ENCODE results near the gene PMS1.
"Not testable (repeated sequence)": the region's sequence is repeated elsewhere in the genome, so short reads cannot be mapped to it uniquely, and the experiment has no call there.

Gene PMS1

GRCh38 chr2:189818249-189819038 lies 34.2 kb downstream of the PMS1 start:
- DNase-seq: no peak

DNA sequence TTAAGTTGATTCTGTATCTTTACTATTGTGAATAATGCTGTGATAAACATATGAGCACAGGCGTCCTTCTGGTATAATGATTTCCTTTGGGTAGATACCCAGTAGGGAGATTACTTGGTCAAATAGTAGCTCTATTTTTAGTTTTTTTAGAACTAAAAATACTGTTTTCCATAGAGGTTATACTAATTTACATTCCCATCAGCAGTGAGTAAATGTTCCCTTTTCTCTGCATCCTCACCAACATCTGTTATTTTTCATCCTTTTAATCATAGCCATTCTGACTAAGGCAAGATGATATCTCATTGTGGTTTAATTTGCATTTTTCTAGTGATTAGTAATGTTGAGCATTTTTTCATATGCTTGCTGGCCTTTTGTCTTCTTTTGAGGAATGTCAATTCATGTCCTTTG lies 35.1 kb downstream of the PMS1 start:
- no peak for DNase-seq

DNA sequence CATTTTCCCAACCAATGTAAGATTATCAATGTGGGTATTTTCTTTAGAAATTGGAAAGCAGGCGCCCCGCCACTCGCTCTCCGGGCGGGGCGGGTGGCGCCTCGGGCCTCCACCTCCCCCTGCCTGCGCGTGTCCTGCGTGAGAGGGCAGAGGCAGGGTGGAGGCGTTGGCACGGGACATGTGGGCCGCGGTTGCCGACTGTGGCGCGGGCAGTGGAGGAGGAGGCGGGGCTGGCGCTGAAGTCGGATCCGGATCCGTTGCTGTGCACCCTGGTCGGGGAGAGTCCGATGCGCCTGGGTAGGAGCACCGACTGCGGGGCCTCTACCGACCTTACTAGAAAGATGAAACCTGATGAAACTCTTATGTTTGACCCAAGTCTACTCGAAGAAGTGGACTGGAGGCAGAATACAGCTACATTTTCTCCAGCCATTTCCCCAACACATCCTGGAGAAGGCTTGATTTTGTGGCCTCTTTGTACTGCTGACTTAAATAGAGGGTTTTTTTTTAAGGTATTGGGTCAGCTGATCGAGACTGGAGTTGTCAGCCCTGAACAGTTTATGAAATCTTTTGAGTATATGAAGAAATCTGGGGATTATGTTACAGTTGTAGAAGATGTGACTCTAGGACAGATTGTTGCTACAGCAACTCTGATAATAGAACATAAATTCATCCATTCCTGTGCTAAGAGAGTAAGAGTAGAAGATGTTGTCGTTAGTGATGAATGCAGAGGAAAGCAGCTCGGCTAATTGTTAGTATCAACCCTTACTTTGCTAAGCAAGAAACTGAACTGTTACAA lies 37.9 kb downstream of the PMS1 start:
- DNase-seq: no peak

DNA sequence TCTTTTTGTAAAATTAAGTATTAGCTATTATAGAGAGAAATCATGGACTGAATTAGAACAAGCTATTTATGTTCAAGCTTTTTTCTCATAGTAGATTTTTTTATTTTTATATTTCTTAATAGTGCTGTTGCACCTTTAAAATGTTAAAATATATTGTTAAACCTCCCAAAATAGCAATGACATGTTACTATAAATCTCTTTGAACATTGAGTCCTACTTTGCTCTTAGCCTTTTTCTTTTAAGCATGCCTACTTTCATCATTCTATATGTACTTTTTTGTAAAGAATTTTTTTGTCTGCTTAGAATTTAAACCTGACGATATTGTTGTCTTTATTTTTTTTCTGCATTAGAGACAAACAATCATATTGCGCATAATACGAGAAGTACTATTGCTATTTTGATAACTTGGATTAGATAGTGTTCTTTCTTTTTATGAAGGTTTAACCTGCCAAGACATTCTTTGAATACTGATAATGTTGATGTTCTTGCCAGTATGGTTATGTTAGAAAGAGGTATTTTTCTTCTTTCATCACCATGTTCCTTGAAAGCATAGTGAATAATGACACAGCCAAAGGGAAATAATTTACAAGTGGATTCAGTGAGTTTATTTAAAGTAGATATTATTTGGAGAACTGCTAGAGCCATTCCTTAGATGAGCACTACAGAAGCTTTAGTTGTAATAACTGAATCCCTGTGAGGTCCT lies 40.6 kb downstream of the PMS1 start:
- DNase-seq: no peak

- DNase-seq: no peak
Measured at GRCh38 chr2:189826039-189826438, 41.8 kb downstream of the PMS1 start.

DNA sequence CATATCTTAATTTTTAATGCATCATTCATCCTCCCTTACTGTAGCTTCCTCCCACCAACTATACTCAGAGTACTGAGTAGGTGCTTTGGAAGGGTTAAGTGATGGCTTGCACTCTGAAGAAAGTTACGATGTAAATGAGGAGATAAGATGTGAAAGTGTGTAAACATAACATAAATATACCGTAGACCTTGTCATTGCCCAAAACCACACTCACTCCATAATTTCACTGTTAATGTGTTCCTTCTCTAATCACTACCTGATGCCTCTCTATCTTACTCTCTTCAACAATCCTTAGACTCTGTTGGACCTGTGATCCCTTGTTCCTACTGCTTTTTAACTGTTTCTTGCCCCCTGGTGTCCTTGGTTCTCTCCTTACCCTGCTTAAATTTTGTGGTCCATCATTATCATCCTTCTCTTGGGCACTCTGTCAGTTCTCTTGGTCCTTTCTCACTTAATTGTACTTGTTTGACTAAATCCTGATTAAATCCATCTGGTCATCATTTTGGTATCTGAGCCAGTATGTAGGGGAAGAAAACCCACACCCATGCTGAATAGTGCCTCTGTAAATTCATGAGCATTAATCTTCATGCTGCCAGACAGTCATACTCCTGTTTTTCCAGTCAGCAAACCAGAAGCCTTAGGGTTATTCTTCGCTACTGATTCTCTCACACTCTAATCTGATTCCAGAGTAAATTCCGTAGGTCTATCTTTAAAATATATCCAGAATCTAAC lies 45.0 kb downstream of the PMS1 start:
- DNase-seq: no peak

- no peak for DNase-seq
Measured at GRCh38 chr2:189830510-189830909, 46.3 kb downstream of the PMS1 start.

DNA sequence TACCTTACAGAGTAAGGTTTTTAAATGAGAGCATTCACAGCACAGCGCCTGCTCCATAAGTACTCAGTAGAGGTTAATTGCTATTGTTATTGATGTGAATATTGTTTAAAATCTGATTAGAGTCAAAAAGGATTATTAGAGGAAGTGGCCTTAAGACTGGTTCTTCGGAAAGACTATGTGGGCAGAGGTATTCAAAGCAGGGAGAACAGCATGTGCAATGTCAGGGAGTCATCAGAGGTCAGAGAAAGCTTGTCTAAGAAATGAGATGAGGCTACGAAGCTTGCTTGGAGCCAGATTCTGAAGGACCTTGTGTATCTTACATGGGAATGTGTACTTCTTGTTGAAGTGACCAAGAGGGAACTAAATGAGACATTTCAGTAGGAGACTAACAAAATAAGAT lies 49.8 kb downstream of the PMS1 start:
- DNase-seq: no peak

- not testable (repeated sequence) for DNase-seq
Measured at GRCh38 chr2:189834642-189835041, 50.4 kb downstream of the PMS1 start.

DNA sequence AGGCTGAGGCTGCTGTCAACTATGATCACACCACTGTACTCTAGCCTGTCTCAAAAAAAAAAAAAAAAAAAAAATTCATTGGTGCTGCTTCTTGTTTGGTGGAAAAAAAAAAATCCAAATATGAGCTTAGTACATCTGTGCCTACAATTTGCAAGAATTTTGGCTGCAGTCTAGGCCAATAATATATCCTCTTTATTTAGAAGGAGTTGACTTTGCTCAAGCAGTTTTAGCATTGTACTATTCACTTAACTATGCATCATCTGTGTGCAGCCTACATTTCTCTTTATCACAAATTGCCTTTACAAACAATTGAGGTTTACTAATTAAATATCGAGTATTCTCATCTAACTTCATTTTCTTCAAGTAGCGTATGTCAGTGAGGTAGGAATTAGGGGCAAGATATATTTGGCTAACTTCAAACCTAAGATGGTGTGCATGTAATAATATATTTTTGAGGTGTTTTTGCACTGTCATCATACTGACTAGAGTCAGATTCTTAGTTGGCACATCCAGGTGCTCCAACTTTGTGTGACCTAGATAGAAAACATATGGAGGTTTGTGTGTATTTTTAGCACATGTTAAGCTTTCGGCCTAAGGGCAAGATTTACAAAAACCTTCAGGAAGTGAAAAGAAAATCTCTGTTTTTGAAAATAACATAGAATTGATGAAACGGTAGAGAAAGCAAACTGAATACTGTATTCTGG lies 51.8 kb downstream of the PMS1 start:
- DNase-seq: no peak

DNA sequence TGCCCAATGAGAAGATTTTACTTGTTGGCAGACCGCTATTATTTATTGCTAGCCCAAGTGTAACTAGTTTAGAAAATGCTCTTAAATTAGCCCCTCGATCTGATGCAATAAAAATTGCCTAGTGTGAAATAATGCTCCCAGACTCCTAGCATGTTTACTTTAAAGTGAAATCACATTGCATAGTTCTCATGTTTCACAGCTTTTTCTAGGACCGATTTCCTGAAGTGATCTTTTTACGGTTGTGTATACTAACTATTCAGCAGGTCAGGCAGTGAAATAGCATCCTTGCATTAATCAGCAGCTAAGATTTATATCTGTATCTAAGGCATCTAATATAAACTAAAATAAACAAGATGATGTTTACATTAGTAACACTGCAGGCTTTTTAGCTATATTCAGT lies 52.4 kb downstream of the PMS1 start:
- DNase-seq: no peak

DNA sequence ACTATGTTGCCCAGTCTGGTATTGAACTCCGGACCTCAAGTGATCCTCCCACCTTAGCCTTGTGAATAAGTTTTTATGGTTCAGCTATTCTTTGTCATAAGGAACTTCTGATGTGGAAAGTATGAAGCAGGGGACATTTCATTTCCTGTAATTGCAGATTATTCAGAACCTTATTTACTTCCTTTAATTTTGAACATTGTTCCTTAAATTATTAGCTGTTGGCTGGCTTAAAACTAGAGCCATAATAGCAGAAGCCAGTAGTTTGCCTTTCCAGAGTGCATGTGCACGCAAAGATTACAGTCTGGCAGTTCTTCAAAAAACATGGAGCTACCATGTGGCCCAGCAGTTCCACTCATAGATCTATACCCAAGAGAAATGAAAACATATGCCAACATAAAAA lies 53.1 kb downstream of the PMS1 start:
- no peak for DNase-seq

DNA sequence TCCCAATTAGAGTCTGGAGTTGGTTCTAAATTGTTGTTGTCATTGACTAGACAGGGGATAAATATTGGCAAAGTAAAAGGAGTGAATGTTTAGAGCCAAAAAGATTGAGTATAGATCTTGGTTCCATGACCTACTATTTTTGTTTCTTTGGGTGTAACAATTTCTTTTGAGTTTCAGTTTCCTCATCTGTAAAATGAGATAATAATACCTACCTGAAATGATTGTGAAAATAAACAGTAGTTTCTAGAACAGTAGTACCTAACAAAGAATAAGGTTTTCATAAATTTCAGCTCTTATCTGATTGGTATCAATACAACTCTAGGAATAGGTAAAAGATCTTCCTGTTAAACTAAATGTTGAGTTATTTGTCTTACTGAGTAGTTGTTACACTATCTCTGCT lies 56.8 kb downstream of the PMS1 start:
- no peak for DNase-seq

DNA sequence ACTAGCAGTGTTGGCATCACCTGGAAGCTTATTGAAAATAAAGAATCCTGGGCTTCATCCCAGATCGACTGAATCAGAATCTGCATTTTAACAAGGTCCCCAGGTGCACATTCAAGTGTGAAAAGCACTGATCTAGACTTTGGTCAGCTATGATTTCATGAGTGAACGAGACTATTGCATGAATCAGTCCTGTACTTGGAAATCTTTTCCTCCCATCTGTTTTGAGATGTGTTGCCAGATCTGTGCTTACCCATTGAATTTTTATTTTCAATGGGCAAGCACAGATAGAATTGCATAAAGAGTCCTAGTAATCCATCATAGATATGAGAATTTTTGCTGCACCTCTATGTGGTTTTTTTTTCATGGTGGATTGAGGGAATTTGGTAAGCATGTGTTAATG lies 64.0 kb downstream of the PMS1 start:
- DNase-seq: no peak

- DNase-seq: no peak
Measured at GRCh38 chr2:189849550-189849949, 65.3 kb downstream of the PMS1 start.

DNA sequence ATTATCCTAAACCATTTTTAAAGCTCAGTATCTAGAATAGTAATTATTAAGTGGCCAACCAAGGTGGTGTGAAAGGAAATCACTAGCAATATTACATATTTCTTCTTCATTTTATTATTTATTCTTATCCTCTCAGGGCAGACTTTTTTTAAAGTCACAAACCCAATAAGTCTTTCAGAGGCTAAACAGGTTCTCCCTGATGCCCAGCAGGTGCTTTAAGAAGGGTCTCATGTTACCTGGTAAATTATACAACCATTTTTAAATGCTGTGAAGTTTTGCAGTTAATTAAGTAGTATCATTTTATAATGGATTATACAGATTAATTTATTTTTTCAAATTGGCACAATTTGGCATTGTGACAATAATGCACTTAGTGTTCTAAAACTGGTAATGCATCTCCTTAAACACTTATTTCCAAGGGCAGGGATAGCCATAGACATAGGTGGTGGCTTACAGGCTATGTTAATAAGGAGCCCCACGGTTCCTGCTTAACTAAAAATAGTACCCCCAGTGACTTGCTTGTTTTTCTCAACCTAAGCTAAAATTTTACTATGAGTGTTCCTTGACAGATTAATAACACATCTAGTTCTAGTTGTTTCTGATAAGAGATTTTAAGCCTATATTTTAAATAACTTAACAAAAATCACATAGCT lies 67.0 kb downstream of the PMS1 start:
- DNase-seq: no peak

DNA sequence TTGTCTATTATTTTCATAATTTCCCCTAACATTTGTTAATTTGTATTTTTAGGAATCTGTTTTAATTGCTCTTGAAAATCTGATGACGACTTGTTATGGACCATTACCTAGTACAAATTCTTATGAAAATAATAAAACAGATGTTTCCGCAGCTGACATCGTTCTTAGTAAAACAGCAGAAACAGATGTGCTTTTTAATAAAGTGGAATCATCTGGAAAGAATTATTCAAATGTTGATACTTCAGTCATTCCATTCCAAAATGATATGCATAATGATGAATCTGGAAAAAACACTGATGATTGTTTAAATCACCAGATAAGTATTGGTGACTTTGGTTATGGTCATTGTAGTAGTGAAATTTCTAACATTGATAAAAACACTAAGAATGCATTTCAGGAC lies 69.9 kb downstream of the PMS1 start:
- no peak for DNase-seq

GRCh38 chr2:189854940-189855339 lies 70.7 kb downstream of the PMS1 start:
- no peak for DNase-seq

DNA sequence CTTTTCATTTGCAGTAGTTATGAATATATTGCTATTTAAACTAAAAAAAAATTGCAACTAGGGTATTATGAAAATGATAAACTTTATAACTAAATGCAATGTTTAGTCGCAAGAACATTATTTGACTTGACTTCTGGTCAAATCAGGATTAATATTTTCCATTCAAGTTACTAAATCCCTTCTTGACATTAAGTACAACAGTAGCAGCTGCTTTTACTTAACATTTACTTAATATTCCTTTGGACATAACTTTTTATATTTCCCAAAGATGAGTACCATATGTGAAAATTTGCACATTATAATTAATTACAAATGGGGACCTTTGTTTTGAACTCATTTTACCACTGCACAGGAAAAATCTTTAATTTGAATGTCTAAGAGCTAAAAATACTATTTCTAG lies 74.0 kb downstream of the PMS1 start:
- DNase-seq: no peak

- DNase-seq: no peak
Measured at GRCh38 chr2:189860161-189860560, 75.9 kb downstream of the PMS1 start.

- DNase-seq: no peak
Measured at GRCh38 chr2:189862751-189863150, 78.5 kb downstream of the PMS1 start.

DNA sequence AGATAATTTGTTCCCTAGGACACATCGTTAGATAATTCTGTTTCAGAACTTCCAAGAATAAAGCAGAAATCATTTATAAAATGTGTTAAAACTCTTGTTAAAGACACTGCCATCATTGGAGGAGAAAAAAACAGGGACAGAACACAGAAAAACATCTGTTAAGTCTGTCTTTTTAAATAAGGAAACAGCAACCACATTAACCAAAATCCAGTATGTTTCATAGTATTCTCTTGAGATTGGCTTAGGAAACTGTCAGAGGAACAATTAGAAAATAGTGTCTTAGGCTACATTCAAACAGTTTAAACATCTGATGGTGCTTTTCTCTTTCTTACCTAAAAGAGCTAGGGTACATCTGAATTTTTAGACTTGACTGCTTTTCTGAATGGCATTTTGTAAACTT lies 81.6 kb downstream of the PMS1 start:
- DNase-seq: no peak

Measured in left hindlimb (tissue), 1 donor.